B cell (primary cell): Measurements from ENCODE around the gene TSKU. TPM values are rescaled to one million over a fixed set of nuclear protein-coding genes. Genes with fewer than 3 reads are reported as not detected.

Source experiments
- ATAC-seq: fragments of 200-7000 bp; cut with Tn5 transposase; one replicate; pipeline ENCODE4 v1.10.0; 2021; ENCODE audit warnings: low read depth, mild to moderate bottlenecking, moderate number of reproducible peaks, moderate library complexity
- CTCF ChIA-PET: fragments of 350-600 bp; sonication (Branson Sonifier 250); formaldehyde crosslinking; loops from one replicate; lab custom pipeline; 2021; ENCODE audit warnings: antibody characterized with exemption, inconsistent platforms; lab: Charles Lee
- POLR2A ChIA-PET: fragments of 350-600 bp; sonication (Branson Sonifier 250); formaldehyde crosslinking; loops from one replicate; lab custom pipeline; 2021; ENCODE audit warnings: antibody characterized with exemption; lab: Charles Lee
- DNase-seq: peaks from one replicate; pipeline ENCODE4 v3.0.0; 2013
- H2AFZ ChIP-seq: 2 replicates; pipeline ENCODE4 v1.6.1; 2012; ENCODE audit warnings: mild to moderate bottlenecking, low read depth, low read length; ENCODE audit not compliant: insufficient read depth, poor library complexity, severe bottlenecking
- H3K27ac ChIP-seq, 2 donors: 1 replicate in 1 of 2; 2 replicates in 1 of 2; pipeline ENCODE4 v1.5.1; 2012 to 2013; ENCODE audit warnings: low read length in 2 of 2, mild to moderate bottlenecking in 2 of 2, moderate library complexity in 1 of 2
- H3K27me3 ChIP-seq, 4 experiments: fragments of 200-600 bp in 1 of 4; sonication (generic) in 1 of 4; replicated peaks in 1 of 4; 1 replicate in 2 of 4; 2 replicates in 2 of 4; pipeline versions ENCODE4 v1.6.1 to v1.7.0; 2013 to 2016; ENCODE audit warnings: low read length in 3 of 4, mild to moderate bottlenecking in 2 of 4, mixed read lengths in 1 of 4, moderate library complexity in 1 of 4; ENCODE audit not compliant: insufficient read depth in 4 of 4, control insufficient read depth in 3 of 4; ENCODE audit errors: control extremely low read depth in 1 of 4
- H3K36me3 ChIP-seq, 2 experiments: replicated peaks in 1 of 2; 1 replicate in 1 of 2; 2 replicates in 1 of 2; pipeline versions ENCODE4 v1.6.1 to v1.7.1; 2013; ENCODE audit warnings: low read length in 1 of 2; ENCODE audit not compliant: insufficient read depth in 2 of 2, control insufficient read depth in 1 of 2; ENCODE audit errors: control extremely low read depth in 1 of 2, extremely low read depth in 1 of 2
- H3K4me1 ChIP-seq, 2 donors: fragments of 200-600 bp in 1 of 2; sonication (generic) in 1 of 2; 1 replicate in 1 of 2; 2 replicates in 1 of 2; pipeline versions ENCODE4 v1.5.1 to v1.6.1; 2013 to 2017; ENCODE audit warnings: low read length in 2 of 2; ENCODE audit not compliant: control insufficient read depth in 2 of 2, insufficient read depth in 2 of 2
- H3K4me2 ChIP-seq: replicated peaks from 2 replicates; pipeline ENCODE3; 2012; ENCODE audit warnings: mild to moderate bottlenecking, low read depth, low read length; ENCODE audit not compliant: poor library complexity, severe bottlenecking
- H3K4me3 ChIP-seq, 5 experiments: fragments of 200-600 bp in 1 of 5; sonication (generic) in 1 of 5; 1 replicate in 3 of 5; 2 replicates in 2 of 5; pipeline versions ENCODE4 v1.5.1 to v1.7.0; 2011 to 2016; ENCODE audit warnings: low read length in 4 of 5, mild to moderate bottlenecking in 4 of 5, low read depth in 2 of 5, control low read depth in 1 of 5, moderate library complexity in 1 of 5; ENCODE audit not compliant: insufficient read depth in 1 of 5; ENCODE audit errors: control extremely low read depth in 1 of 5, extremely low read depth in 1 of 5
- H3K79me2 ChIP-seq: fragments of 200-600 bp; sonication (generic); one replicate; pipeline ENCODE4 v1.6.0; 2016; ENCODE audit warnings: low read length; ENCODE audit not compliant: control insufficient read depth, insufficient read depth
- H3K9ac ChIP-seq: fragments of 200-600 bp; sonication (generic); 2 replicates; pipeline ENCODE4 v1.6.1; 2017; ENCODE audit warnings: mild to moderate bottlenecking, low read length, moderate library complexity
- H3K9me3 ChIP-seq, 3 donors: one replicate each; pipeline versions ENCODE4 v1.6.1 to v1.7.1; 2013; ENCODE audit warnings: low read length in 2 of 3; ENCODE audit not compliant: control insufficient read depth in 2 of 3, insufficient read depth in 1 of 3; ENCODE audit errors: control extremely low read depth in 1 of 3
- H4K20me1 ChIP-seq: 2 replicates; pipeline ENCODE4 v1.6.0; 2012; ENCODE audit warnings: mild to moderate bottlenecking, low read length; ENCODE audit not compliant: insufficient read depth, control insufficient read depth, poor library complexity, severe bottlenecking
- H3K27ac Mint-ChIP-seq: one replicate; pipeline ENCODE4 v1.8.0; 2021; ENCODE audit warnings: mixed read lengths
- H3K27me3 Mint-ChIP-seq: one replicate; pipeline ENCODE4 v1.8.0; 2021; ENCODE audit warnings: mixed read lengths
- H3K4me1 Mint-ChIP-seq: one replicate; pipeline ENCODE4 v1.8.0; 2021; ENCODE audit warnings: mixed read lengths
- H3K4me3 Mint-ChIP-seq: one replicate; pipeline ENCODE4 v1.8.0; 2021; ENCODE audit warnings: mixed read lengths
- H3K9me3 Mint-ChIP-seq: one replicate; pipeline ENCODE4 v1.8.0; 2022; ENCODE audit warnings: mixed read lengths; ENCODE audit not compliant: insufficient read depth
- EZH2 ChIP-seq: IDR thresholded peaks from 2 replicates; pipeline ENCODE4 v1.6.1; 2012; ENCODE audit warnings: borderline replicate concordance, low read depth, mild to moderate bottlenecking, moderate library complexity, low read length; ENCODE audit not compliant: insufficient read depth, poor library complexity, severe bottlenecking
- WGBS: methylation state at CpG from one replicate; pipeline ENCODE4 v1.1.5; 2013; ENCODE audit warnings: missing lambda C conversion rate; ENCODE audit not compliant: insufficient coverage; 5-methylcytosine and 5-hydroxymethylcytosine counted together
- intact Hi-C: fragments of 100-400 bp; cut with micrococcal nuclease; formaldehyde crosslinking; loops from one replicate; pipeline ENCODE4 v1.10.0; 2022
- polyA plus RNA-seq: library from polyadenylated mRNA; depleted of rRNA; stranded (reverse); fragments of >200 nt; gene quantifications from 2 replicates; pipeline ENCODE4 v1.2.3, GENCODE V29; 2012
- total RNA-seq, 2 donors: library from RNA; stranded (reverse); fragments of 120-200 nt in 1 of 2; gene quantifications; 1 replicate in 1 of 2; 2 replicates in 1 of 2; pipeline versions ENCODE4 v1.2.3 to v1.2.4, GENCODE V29; 2013 to 2022
- TF ChIP-seq, protein P1 (sequence below): fragments of 200-600 bp; IDR thresholded peaks from one replicate; pipeline ENCODE4 v1.8.0; 2022; ENCODE audit warnings: antibody characterized with exemption, mild to moderate bottlenecking

Gene TSKU
- total and polyA plus RNA-seq, 2 donors (not counting 1 experiment from before 2014, with no cell fraction given), result not detected

- Histone ChIP-seq H3K9me3 (no peaks in the 10 kb centered on the region), H3K27me3 (no peaks in the 10 kb centered on the region), H3K27ac (no peak overlapping the region), H3K4me1 (peaks cover 4 to 8% of the 10 kb centered on the region in 2 donors), H3K36me3 (no peaks in the 10 kb centered on the region), H3K9ac (no peak overlapping the region), H3K4me2 (no peak overlapping the region), H2AFZ (no peak overlapping the region), H3K79me2 (no peaks in the 10 kb centered on the region), H4K20me1 (no peaks in the 10 kb centered on the region), H3K4me3 (no peak overlapping the region)
- ChIA-PET CTCF (interaction anchor here (0.8 kb wide), 1 partner anchor 11 kb away, joined by 3 read pairs; no protein-coding TSS in a partner anchor), POLR2A (no interaction called here)
- no peak overlapping the region for H3K4me3 Mint-ChIP-seq
- H3K27ac Mint-ChIP-seq, result no peak overlapping the region
- peaks cover 10% of the 10 kb centered on the region for H3K4me1 Mint-ChIP-seq
- DNase-seq (no peak), ATAC-seq (no peak)
- H3K9me3 Mint-ChIP-seq, result no peaks in the 10 kb centered on the region
- intact Hi-C loops, result no loop called here
- no peak for TF ChIP-seq EZH2
- TF ChIP-seq, protein P1, sequence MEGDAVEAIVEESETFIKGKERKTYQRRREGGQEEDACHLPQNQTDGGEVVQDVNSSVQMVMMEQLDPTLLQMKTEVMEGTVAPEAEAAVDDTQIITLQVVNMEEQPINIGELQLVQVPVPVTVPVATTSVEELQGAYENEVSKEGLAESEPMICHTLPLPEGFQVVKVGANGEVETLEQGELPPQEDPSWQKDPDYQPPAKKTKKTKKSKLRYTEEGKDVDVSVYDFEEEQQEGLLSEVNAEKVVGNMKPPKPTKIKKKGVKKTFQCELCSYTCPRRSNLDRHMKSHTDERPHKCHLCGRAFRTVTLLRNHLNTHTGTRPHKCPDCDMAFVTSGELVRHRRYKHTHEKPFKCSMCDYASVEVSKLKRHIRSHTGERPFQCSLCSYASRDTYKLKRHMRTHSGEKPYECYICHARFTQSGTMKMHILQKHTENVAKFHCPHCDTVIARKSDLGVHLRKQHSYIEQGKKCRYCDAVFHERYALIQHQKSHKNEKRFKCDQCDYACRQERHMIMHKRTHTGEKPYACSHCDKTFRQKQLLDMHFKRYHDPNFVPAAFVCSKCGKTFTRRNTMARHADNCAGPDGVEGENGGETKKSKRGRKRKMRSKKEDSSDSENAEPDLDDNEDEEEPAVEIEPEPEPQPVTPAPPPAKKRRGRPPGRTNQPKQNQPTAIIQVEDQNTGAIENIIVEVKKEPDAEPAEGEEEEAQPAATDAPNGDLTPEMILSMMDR, result no peak
- H3K27me3 Mint-ChIP-seq, result no peaks in the 10 kb centered on the region
- WGBS, result 96% methylated on average over 9 of the region's 12 CpGs
These were observed 11.5 kb downstream of the TSKU start for GRCh38 chr11:76794371-76795289.
